GM19452 (cell line): ENCODE measurements around the gene C2orf74.
"Not testable (repeated sequence)": the region's sequence is repeated elsewhere in the genome, so short reads cannot be mapped to it uniquely, and the experiment has no call there.

ENCODE experiments used
- ATAC-seq: cut with Tn5 transposase; IDR thresholded peaks from one replicate; pipeline ENCODE4 v1.9.1; 2021; ENCODE audit not compliant: unreplicated experiment

C2orf74 gene

GRCh38 chr2:61161888-61162287, at the start of gene C2orf74:
C2orf74 (plus strand) TSS chr2:61162188; CDS start chr2:61162515, 327 bp downstream.
- ATAC-seq: no peak

GRCh38 chr2:61114147-61114546, 47.8 kb upstream of the C2orf74 start:
- no peak for ATAC-seq

- no peak for ATAC-seq
Measured at GRCh38 chr2:61116302-61116701, 45.7 kb upstream of the C2orf74 start.

GRCh38 chr2:61117534-61117933, 44.5 kb upstream of the C2orf74 start:
- peak; percentile 58 for ATAC-seq

GRCh38 chr2:61125123-61125710, 36.8 kb upstream of the C2orf74 start:
- ATAC-seq: no peak

- ATAC-seq: no peak
Measured at GRCh38 chr2:61125798-61126197, 36.2 kb upstream of the C2orf74 start.

- ATAC-seq: not testable (repeated sequence)
Measured at GRCh38 chr2:61128122-61128521, 33.9 kb upstream of the C2orf74 start.

- no peak for ATAC-seq
Measured at GRCh38 chr2:61134141-61134540, 27.8 kb upstream of the C2orf74 start.

- no peak for ATAC-seq
Measured at GRCh38 chr2:61135510-61135909, 26.5 kb upstream of the C2orf74 start.

GRCh38 chr2:61138859-61139258, 23.1 kb upstream of the C2orf74 start:
- ATAC-seq: no peak

GRCh38 chr2:61141151-61141550, 20.8 kb upstream of the C2orf74 start:
- ATAC-seq: no peak

- ATAC-seq: peak; percentile 90
Measured at GRCh38 chr2:61144697-61145268, 17.2 kb upstream of the C2orf74 start.

GRCh38 chr2:61145990-61146389, 16.0 kb upstream of the C2orf74 start:
- ATAC-seq: no peak

GRCh38 chr2:61148091-61148490, 13.9 kb upstream of the C2orf74 start:
- not testable (repeated sequence) for ATAC-seq

- no peak for ATAC-seq
Measured at GRCh38 chr2:61149074-61149473, 12.9 kb upstream of the C2orf74 start.

- ATAC-seq: no peak
Measured at GRCh38 chr2:61151436-61151835, 10.6 kb upstream of the C2orf74 start.

GRCh38 chr2:61157371-61158003, 4.5 kb upstream of the C2orf74 start:
- ATAC-seq: no peak

- no peak for ATAC-seq
Measured at GRCh38 chr2:61158356-61158955, 3.5 kb upstream of the C2orf74 start.

GRCh38 chr2:61162721-61163120, 733 bp downstream of the C2orf74 start:
- ATAC-seq: no peak

- ATAC-seq: not testable (repeated sequence)
Measured at GRCh38 chr2:61165082-61165481, 3.1 kb downstream of the C2orf74 start.

- no peak for ATAC-seq
Measured at GRCh38 chr2:61165946-61166345, 4.0 kb downstream of the C2orf74 start.

- no peak for ATAC-seq
Measured at GRCh38 chr2:61167579-61167978, 5.6 kb downstream of the C2orf74 start.
